GM12875 (cell line): ENCODE measurements around the gene SPR.

Source experiments
- H3K4me3 ChIP-seq: one replicate; pipeline ENCODE4 v1.5.1; 2011; ENCODE audit warnings: low read depth, low read length, control low read depth
- CTCF ChIP-seq: IDR thresholded peaks from 2 replicates; pipeline ENCODE4 v1.5.1; 2011; ENCODE audit warnings: low read depth, mild to moderate bottlenecking, control low read depth, inconsistent platforms, low read length, moderate library complexity, borderline replicate concordance; ENCODE audit not compliant: insufficient read depth

Gene SPR

GRCh38 chr2:72938455-72938854 lies 51.2 kb downstream of the SPR start:
- no peak overlapping the region for H3K4me3 ChIP-seq
- TF ChIP-seq CTCF = no peak

- no peak for TF ChIP-seq CTCF
- no peak overlapping the region for H3K4me3 ChIP-seq
Observed at GRCh38 chr2:72940361-72940760, 53.2 kb downstream of the SPR start.

GRCh38 chr2:72940786-72941185 lies 53.6 kb downstream of the SPR start:
- H3K4me3 ChIP-seq = no peak overlapping the region
- no peak for TF ChIP-seq CTCF
